Central memory CD8-positive, alpha-beta T cell (primary cell): Measurements from ENCODE around the gene PRKAR1B.
"Not testable (repeated sequence)": the region's sequence is repeated elsewhere in the genome, so short reads cannot be mapped to it uniquely, and the experiment has no call there.

Experiments
- ATAC-seq: fragments of 150-1000 bp; cut with Tn5 transposase; replicated peaks from 2 replicates; pipeline ENCODE4 v1.10.0; 2022; ENCODE audit warnings: mild to moderate bottlenecking, moderate FRiP score, moderate number of reproducible peaks; ENCODE audit not compliant: poor library complexity, severe bottlenecking; ENCODE audit errors: extremely low read depth
- DNase-seq, 2 donors: peaks; one replicate each; pipeline ENCODE4 v3.0.0; 2021; ENCODE audit warnings: low spot score in 2 of 2
- H3K27ac Mint-ChIP-seq: one replicate; pipeline ENCODE4 v1.8.0; 2022; ENCODE audit warnings: low read depth, mild to moderate bottlenecking, moderate library complexity, mixed read lengths
- H3K27me3 Mint-ChIP-seq: one replicate; pipeline ENCODE4 v1.8.0; 2022; ENCODE audit warnings: mixed read lengths
- H3K36me3 Mint-ChIP-seq: one replicate; pipeline ENCODE4 v1.8.0; 2022; ENCODE audit warnings: mild to moderate bottlenecking, moderate library complexity, mixed read lengths; ENCODE audit not compliant: insufficient read depth
- H3K4me1 Mint-ChIP-seq: one replicate; pipeline ENCODE4 v1.8.0; 2022; ENCODE audit warnings: mixed read lengths
- H3K4me3 Mint-ChIP-seq: one replicate; pipeline ENCODE4 v1.8.0; 2022; ENCODE audit warnings: mild to moderate bottlenecking, moderate library complexity, mixed read lengths
- H3K9me3 Mint-ChIP-seq: one replicate; pipeline ENCODE4 v1.8.0; 2022; ENCODE audit warnings: mixed read lengths

The PRKAR1B gene

DNA sequence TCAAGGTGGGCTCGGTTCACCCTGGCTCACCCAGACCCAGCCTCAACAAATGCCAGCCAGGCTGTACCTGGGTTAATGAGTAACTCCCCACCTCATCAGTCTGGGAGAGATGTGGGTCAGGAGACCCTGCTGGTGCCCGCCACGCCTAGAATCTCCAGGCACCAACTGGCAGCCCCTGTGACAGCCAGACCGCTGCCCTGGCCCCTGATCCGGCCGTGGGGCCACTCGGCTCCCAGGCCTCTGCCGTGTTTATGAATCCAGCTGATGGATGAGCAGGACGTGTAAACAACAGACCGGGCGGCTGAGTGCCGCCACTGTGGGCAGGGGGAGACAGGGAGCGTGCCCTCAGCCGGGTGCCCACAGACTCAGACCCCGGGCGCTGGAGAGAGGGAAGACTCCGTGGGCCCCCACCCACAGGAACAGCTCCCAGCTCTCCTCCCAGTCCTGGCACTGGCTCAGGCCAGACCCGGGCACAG, 173.4 kb downstream of the PRKAR1B start:
- Mint-ChIP-seq H3K4me1 (no peaks in the 10 kb centered on the region), H3K9me3 (no peaks in the 10 kb centered on the region), H3K36me3 (no peaks in the 10 kb centered on the region), H3K27ac (no peak overlapping the region), H3K27me3 (no peaks in the 10 kb centered on the region), H3K4me3 (no peak overlapping the region)
- ATAC-seq (no peak), DNase-seq (no peak)

DNA sequence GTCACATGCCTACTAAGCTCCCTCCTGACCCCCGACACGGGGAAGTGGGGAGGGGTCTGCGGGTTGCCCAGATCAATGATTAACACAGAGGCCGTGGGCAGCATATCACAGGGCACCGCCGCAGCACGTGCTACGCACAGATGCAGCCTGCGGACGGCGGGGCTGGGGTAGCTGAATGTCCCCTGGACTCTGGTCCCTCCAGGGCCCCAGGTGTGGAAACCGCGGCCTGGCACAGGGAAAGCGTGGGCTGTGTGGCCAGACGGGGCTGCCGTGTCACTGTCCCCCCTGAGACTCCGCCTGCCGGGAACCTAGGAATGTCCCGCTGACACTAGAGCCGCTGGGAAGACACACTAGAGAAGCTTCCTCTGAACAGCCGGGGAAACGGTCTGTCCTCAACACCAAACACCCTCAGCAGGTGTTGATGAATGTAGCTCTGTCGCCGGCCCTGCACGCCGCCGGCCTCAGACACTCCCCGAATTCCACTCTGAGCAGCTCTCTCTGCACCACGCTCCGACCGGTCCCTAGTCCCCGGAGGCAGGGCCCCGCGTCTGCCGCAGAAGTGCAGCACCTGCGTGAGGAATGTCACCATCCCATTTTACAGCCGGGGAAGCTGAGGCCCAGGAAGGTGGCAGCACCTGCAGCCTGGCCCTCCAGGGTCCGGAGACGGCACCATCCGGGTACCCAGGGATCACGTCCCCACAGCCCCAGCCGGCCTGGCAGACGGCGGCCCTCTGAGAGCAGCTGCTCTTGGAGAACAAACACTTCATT, 174.0 kb downstream of the PRKAR1B start:
- DNase-seq (no peak), ATAC-seq (no peak)
- no peak overlapping the region for H3K27ac Mint-ChIP-seq
- no peaks in the 10 kb centered on the region for H3K4me1 Mint-ChIP-seq
- H3K9me3 Mint-ChIP-seq: no peaks in the 10 kb centered on the region
- H3K4me3 Mint-ChIP-seq: no peak overlapping the region
- no peaks in the 10 kb centered on the region for H3K36me3 Mint-ChIP-seq
- no peaks in the 10 kb centered on the region for H3K27me3 Mint-ChIP-seq

DNA sequence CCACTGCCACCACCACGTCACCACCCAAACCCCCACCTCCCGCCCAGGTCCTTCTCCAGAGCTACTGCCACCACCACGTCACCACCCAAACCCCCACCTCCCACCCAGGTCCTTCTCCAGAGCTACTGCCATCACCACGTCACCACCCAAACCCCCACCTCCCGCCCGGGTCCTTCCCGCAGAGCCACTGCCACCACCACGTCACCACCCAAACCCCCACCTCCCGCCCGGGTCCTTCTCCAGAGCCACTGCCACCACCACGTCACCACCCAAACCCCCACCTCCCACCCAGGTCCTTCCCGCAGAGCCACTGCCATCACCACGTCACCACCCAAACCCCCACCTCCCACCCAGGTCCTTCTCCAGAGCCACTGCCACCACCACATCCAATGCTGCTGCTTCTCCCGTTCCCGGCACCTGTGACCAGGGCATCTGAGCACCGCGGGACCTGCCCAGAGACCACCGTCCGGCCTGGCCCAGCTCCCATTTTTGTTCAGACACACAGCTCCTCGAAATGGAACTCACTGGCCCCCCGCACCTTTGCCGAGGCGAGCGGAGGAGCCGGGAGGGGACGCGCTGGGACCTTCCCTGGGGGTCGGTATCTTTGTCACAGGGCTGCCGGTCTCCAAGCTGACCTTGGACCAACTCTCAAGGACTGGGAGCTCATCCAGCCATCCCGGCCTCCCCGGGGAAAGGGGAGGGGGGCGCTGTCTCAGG, 174.8 kb downstream of the PRKAR1B start:
- not testable (repeated sequence) for H3K27me3 Mint-ChIP-seq, H3K4me1 Mint-ChIP-seq, H3K9me3 Mint-ChIP-seq, H3K27ac Mint-ChIP-seq, H3K36me3 Mint-ChIP-seq, DNase-seq, ATAC-seq, H3K4me3 Mint-ChIP-seq

DNA sequence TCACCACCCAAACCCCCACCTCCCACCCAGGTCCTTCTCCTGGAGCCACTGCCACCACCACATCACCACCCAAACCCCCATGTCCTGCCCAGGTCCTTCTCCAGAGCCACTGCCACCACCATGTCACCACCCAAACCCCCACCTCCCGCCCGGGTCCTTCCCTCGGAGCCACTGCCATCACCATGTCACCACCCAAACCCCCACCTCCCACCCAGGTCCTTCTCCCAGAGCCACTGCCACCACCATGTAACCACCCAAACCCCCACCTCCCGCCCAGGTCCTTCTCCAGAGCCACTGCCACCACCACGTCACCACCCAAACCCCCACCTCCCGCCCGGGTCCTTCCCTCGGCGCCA, 175.5 kb downstream of the PRKAR1B start:
- ATAC-seq, H3K4me1 Mint-ChIP-seq, H3K27ac Mint-ChIP-seq, DNase-seq, H3K9me3 Mint-ChIP-seq, H3K27me3 Mint-ChIP-seq, H3K4me3 Mint-ChIP-seq, H3K36me3 Mint-ChIP-seq: not testable (repeated sequence)

DNA sequence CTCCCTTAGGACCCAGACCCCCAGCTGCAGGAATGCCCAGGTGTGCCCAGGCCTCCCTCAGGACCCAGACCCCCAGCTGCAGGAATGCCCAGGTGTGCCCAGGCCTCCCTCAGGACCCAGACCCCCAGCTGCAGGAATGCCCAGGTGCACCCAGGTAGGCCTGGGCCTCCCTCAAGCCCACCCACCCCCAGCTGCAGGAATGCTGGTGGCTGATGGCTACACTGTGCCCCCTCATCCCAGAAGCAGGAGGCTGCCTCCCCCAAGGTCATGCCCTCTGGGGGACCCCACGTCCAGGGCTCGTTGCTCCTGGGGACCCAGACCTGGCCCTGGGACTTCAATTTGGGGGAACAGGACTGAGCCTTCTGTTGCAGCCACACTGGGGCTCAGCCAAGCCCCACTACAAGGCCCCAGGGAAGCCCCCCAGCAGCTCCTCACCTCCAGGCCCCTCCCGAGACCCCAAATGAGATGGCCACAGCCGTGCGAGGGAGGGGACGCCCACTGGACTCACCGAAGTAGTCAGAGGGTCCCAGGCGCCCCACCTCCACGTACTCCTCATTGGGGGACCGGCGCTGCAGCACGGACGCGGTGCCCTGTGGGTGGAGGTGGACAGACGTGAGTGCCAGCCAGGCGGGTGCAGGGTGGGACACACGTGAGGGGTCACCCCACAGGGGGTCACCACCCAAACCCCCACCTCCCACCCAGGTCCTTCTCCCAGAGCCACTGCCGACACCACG, 176.0 kb downstream of the PRKAR1B start:
- H3K9me3 Mint-ChIP-seq: no peaks in the 10 kb centered on the region
- DNase-seq (no peak), ATAC-seq (no peak)
- no peak overlapping the region for H3K4me3 Mint-ChIP-seq
- H3K27ac Mint-ChIP-seq: no peak overlapping the region
- H3K27me3 Mint-ChIP-seq: no peaks in the 10 kb centered on the region
- H3K36me3 Mint-ChIP-seq: no peaks in the 10 kb centered on the region
- no peaks in the 10 kb centered on the region for H3K4me1 Mint-ChIP-seq

DNA sequence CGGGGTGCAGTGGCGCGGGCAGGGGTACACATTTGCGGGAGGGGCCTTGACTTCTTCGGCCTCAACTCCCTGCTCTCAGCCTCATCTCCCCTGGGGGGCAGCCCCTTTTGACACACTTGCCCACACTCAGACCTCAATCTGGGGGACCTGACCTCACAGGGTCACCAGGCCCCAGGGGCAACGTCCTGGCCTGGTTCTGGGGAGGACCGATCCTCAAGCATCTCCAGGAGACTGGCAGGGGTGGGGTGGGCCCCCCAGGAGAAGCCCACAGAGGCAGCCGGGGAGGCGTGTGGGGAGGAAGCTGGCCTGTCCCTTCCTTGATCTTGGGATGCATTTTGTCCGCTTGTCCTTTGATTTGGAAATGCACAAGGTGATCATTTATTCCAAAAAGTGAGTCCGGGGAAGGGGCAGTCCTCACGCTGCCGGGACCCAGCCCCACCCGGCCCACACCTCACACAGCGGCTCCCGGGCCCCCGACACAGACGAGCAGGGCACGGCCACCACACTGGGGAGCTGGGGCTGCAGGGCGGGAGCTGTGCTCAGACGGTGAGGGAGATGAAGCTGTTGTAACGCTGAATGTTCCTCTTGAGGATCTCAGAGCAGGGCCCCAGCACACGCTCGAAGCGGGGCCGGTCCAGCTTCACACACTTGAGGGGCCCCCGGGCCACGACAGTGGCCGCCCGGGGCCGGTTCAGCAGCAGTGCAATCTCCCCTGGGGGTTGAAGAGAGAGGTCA, 177.0 kb downstream of the PRKAR1B start:
- Mint-ChIP-seq H3K27ac (no peak overlapping the region), H3K4me1 (no peaks in the 10 kb centered on the region), H3K27me3 (no peaks in the 10 kb centered on the region), H3K9me3 (no peaks in the 10 kb centered on the region), H3K36me3 (no peaks in the 10 kb centered on the region), H3K4me3 (no peak overlapping the region)
- ATAC-seq (no peak), DNase-seq (no peak)

DNA sequence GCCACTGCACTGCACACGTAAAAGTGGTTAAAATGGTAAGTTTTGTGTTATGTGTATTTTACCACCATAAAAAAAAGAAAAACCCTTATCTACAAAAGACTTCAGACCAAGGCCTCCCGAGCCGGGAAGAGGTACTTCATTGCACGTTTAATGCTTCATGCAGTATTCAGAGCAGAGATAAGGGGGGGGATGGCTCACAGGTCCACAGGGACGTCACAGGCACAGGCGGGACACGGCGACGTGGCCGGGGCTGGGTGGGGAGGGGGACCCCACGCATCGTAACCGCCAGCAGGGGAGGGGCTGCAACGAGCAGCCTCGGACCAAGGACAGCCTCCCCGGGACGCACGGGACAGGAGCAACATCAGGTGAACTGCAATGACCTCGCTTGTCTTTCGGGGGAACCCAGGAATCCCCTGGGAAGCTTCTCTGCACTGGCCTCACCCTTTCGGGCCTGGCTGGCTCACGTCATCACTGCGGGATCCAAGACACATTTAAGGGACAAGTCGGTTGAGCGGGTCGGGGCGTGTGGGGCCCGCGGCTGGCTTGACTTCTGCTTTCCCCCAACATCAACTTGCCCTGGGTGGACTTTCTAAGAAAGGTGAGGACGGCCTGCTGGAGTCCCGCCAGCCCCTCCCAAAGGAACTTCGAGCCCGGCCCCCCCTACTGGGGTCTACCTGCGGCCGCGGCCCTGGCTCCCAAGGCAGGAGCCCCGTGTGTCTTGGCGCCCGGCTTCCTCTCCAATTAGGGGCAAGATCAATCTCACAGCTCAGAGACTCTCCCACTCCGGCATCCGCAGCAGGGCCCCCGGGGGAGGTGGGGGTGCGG, 177.8 kb downstream of the PRKAR1B start:
- no peaks in the 10 kb centered on the region for H3K9me3 Mint-ChIP-seq
- H3K36me3 Mint-ChIP-seq: no peaks in the 10 kb centered on the region

DNA sequence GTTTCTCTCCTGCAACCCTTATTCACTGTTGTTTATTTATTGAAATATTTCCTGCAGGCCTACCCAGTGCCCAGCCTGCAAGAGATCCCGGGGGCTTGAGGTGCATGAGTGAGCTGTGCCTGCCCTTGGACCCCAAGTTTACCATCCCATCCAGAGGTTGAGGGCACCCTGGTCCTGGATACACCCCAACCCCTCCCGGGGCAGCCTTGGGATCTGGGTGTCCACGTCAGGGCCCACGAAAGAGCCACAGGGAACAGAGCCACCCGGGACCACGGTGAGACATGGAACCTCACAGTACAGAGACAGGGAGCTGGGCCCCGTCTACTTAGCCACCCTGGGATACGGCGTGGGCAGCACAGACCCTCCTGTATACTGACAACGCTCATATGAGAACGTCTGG, 178.7 kb downstream of the PRKAR1B start:
- no peaks in the 10 kb centered on the region for H3K4me1 Mint-ChIP-seq

More for the DNA sequence above, 177.8 kb downstream of the PRKAR1B start:
- no peak for ATAC-seq
- H3K4me3 Mint-ChIP-seq: no peak overlapping the region
- no peaks in the 10 kb centered on the region for H3K4me1 Mint-ChIP-seq
- no peak for DNase-seq
- no peaks in the 10 kb centered on the region for H3K27me3 Mint-ChIP-seq
- H3K27ac Mint-ChIP-seq: no peak overlapping the region

DNA sequence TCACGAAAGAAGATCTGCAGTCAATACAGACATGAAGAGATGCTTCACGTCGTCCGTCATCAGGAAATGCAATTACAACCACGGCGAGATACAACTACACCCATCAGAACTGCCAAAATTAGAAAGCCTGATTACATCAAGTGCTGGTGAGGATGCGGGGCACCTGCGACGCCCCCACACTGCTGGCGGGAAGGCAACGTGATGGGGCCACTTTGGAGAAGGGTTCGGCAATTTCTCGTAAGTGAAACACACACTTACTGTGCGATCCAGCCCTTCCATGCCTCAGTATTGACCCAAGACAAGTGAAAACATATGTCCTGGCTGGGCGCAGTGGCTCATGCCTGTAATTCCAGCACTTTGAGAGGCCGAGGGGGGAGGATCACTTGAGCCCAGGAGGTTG, 181.6 kb downstream of the PRKAR1B start:
- peaks cover 4% of the 10 kb centered on the region for H3K4me1 Mint-ChIP-seq
- no peaks in the 10 kb centered on the region for H3K27me3 Mint-ChIP-seq
- H3K4me3 Mint-ChIP-seq: no peak overlapping the region
- no peaks in the 10 kb centered on the region for H3K9me3 Mint-ChIP-seq
- H3K36me3 Mint-ChIP-seq: peaks cover 2% of the 10 kb centered on the region
- DNase-seq: no peak
- no peak for ATAC-seq
- no peak overlapping the region for H3K27ac Mint-ChIP-seq

More for the DNA sequence above, 178.7 kb downstream of the PRKAR1B start:
- H3K27me3 Mint-ChIP-seq: no peaks in the 10 kb centered on the region
- no peak overlapping the region for H3K27ac Mint-ChIP-seq
- H3K36me3 Mint-ChIP-seq: no peaks in the 10 kb centered on the region
- no peak for ATAC-seq
- H3K9me3 Mint-ChIP-seq: no peaks in the 10 kb centered on the region
- DNase-seq: no peak
- no peak overlapping the region for H3K4me3 Mint-ChIP-seq

DNA sequence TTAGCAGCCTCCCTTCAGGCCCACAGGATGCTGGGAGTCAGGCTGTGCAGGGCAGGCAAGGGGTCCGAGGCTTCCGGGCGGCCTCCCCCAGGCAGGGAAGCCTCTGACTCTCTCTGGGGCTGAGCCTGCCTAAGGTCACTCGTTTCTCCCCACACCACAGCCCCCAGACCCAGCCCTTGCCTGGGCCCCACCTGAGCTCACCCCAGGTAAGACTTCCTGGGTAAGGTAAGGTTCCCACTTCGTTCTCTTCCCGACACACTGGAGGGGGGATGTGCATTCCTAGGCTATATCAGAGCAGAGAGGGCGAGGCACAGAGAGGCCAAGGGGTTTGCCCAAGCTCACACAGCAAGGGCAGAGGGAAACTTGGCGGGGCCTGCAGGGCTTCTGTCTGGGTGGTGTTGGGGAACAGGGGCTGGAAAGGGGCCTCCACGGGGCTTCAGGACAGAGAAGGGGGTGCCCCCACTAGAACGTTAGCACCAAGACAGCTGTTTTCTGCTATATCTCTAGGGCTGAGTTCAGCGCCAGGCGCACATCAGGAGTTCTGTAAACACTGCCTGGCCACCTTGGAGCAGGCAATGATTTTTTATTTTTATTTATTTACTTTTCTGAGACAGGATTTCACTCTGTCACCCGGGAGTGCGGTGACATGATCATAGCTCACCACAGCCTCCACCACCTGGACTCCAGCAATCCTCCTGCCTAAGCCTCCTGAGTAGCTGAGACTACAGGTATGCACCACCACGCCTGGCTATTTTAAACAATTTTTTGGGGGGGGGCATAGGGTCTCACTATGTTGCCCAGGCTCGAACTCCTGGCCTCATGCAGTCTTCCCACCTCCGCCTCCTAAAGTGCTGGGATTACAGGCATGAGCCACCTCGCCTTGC, 182.5 kb downstream of the PRKAR1B start:
- Mint-ChIP-seq H3K27me3 (no peaks in the 10 kb centered on the region), H3K27ac (no peak overlapping the region)
- no peak for ATAC-seq

More for the DNA sequence above, 182.5 kb downstream of the PRKAR1B start:
- no peak for DNase-seq
- Mint-ChIP-seq H3K4me1 (peaks cover 5% of the 10 kb centered on the region), H3K4me3 (no peak overlapping the region), H3K9me3 (no peaks in the 10 kb centered on the region), H3K36me3 (peaks cover 2% of the 10 kb centered on the region)
